Stimulated activated naive CD4-positive, alpha-beta T cell (primary cell): ENCODE data around the gene SNRNP25.
"Not testable (repeated sequence)": the region's sequence is repeated elsewhere in the genome, so short reads cannot be mapped to it uniquely, and the experiment has no call there.

Experiments
- DNase-seq, 6 experiments: peaks; one replicate each; lab custom pipeline; 2025; lab: John Stamatoyannopoulos, UW

Gene SNRNP25

DNA sequence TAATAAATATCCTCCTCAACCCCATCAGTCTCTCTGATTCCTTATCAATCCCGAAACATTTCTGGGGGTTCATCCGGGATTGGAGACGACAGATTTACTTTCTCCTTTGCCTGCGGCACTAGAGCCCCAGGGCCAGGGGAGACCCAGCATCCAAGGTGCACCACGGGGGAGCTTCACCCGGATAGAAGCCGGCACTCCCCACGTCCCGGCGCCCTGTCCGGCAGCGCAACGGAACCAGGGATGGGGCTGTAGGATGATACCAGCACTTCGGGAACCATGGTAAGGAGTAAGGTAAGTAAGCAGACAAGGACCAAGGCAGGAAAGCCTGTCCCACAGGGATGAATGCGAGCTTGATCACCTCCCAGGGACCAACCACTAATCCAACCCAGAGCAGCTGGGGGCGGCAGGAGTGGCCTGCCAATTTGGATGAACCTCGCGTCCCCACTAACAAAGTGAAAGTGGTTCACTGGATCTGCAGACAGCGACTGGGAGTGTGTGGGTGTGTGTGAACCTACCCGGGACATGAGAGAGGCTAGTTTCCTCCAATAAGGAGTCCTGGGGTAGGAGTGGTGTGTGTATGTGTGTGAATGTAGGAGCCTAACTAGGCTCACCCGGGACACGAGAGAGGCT lies 12.1 kb upstream of the SNRNP25 start:
- DNase-seq, result no peak

DNA sequence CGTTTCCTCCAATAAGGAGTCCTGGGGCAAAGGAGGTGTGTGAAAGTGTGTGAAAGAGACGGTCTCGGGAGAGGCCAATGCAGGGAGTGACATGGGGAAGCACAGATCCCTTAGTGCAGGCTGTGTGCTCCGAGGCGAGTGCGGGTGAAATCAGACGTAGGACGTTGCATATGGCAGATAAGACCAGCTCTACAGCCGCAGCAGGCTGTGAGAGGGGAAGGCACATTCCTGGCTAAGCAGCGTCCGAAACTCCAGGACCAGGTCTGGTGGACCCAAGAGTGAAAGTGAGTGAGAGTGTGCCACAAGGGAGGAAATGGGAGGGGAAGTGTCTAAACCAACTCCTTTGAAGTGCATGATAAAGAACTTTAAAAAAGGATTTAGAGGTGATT lies 11.6 kb upstream of the SNRNP25 start:
- no peak for DNase-seq

DNA sequence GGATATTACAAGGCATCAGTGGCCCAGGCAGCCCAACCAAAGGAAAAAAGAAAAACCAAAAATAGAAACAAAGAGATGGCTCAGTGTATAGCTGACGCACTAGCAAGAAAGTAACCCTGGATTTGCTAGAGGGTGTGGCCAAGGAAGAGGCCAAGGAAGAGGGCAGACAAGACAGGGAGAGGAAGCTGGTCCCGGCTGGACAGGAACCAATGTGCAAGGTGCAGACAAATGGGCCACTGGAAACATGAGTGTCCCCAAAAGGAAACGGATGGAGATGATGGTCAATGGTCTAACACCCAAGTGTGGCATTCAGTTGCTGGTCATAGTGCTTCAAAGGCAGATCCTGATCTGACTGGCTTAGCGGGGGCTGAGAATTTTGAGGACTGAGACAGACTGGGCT lies 10.9 kb upstream of the SNRNP25 start:
- no peak for DNase-seq

DNA sequence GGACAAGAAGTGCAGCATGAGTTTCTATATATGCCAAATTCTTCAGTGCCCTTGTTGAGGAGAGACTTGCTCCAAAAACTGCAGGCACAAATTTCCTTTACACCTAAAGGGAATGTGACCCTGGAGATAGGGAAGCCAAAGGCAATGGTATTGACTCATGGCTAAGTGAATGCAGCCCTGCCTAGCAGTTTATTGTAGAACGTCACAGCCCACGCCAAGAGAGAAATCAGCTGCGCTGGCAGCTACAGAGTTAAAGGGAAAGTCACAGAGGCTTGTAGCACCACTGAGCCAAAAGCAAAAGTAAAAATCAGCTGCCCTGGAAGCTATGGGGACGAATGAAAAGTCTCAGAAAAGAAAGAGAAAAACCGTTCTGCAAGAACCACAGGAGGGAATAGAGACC lies 10.3 kb upstream of the SNRNP25 start:
- no peak for DNase-seq

DNA sequence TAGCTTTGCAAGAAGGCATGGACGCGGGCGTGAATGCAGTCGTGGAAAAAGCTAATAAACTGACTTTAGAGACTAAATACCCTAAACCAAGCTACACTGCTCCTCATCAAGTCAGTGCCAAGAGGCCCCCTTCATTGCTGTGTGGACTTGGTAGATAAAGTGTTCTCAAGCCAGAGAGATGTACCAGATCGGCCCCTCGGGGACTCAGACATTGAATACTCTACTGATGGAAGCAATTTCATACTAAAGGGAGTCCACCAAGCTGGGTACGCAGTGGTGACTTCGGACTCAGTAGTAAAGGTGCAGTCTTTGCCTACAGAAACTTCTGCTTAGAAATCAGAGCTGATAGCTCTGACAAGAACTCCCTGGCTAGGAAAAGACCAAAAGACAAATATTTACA lies 9.0 kb upstream of the SNRNP25 start:
- no peak for DNase-seq

DNA sequence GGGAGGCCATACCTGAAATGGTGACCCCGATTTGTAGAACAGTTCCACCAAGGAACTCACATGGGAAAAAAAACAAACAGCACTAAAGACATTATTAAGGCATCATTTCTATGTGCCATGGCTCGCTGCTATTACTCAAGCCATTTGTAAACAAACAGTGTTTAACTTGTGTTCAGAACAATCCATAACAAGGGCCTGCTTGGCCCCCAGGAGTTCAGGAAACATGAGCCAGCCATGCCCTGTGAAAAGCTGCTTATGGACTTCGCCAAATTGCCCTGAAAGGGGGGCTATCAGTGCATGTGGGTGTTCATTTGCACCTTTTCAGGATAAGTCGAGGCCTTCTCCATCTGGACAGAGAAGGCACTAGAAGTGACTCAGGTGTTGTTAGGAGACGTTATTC lies 8.2 kb upstream of the SNRNP25 start:
- DNase-seq, result no peak

DNA sequence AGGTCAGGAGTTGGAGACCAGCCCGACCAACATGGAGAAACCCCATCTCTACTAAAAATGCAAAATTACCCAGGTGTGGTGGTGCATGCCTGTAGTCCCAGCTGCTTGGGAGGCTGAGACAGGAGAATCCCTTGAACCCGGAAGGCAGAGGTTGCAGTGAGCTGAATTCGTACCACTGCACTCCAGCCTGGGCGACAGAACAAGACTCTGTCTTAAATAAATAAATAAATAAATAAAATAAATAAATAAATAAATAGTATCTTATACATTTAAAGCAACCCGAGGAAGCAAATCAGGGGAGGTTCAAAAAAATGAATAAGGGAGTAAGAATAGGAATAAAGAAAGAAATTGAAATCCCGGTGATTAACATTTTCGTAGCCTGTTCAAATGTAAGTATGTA lies 7.1 kb upstream of the SNRNP25 start:
- not testable (repeated sequence) for DNase-seq

DNA sequence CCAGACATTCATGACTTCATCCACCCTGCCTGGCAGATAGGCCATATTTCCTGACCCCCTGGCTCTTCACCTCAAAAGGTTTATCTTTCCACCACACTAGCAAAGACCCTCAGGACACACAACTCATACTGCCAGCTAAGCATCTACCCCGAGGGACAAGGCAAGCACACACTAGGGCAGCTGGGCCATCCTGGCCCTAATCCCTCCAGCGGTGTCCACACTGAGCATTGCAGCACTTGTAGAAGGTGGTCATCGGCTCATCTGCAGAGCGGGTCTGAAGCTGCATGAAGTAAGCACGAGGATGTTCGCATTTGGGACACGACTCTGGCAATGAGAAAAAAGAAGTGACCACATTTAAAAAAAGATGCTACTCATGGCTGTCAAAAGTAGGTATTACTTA lies 6.4 kb upstream of the SNRNP25 start:
- DNase-seq, result no peak

DNA sequence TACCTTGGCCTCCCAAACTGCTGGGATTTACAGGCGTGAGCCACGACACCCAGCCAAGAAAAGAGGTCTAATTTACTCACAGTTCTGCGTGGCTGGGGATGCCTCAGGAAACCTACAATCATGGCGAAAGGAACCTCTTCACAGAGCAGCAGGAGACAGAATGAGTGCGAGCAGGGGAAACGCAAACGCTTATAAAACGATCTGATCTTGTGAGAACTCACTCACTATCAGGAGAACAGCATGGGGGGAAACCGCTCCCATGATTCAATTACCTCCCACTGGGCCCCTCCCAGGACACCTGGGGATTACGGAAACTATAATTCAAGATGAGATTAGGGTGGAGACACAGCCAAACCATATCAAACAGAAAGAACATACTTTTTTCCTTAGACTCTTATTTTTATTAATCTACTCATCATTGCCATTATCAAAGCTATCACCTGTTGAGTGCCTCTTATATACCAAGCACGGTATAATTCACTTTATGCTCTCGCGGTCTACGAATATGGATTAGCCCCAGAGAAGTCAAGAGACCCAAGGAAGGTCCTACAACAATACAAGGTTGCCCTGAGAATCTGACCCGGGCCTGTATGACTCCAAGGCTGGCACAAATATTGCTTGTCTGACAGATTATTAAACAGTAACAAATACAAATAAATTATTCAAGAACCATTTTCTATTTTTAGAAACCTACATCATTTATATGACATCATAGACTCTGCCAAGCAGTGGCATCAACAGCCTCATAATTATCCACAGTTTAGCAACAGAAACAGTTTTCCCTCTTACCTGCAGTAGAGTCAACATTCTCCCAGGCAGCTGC lies 2.6 kb upstream of the SNRNP25 start:
- no peak for DNase-seq

DNA sequence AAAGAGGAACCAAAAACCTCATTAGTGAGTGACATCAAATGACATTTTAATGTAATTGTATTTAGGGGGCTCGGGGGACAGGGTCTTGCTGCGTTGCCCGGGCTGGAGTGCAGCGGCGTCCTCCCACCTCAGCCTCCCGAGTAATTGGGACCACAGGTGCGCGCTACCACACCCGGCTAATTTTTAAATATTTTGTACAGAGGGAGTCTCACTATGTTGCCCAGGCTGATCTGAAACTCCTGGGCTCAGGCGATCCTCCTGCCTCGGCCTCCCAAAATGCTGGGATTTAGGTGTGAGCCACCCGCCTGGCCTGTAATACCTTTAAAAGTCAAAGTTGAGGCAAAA lies 581 bp downstream of the SNRNP25 start:
- no peak for DNase-seq

DNA sequence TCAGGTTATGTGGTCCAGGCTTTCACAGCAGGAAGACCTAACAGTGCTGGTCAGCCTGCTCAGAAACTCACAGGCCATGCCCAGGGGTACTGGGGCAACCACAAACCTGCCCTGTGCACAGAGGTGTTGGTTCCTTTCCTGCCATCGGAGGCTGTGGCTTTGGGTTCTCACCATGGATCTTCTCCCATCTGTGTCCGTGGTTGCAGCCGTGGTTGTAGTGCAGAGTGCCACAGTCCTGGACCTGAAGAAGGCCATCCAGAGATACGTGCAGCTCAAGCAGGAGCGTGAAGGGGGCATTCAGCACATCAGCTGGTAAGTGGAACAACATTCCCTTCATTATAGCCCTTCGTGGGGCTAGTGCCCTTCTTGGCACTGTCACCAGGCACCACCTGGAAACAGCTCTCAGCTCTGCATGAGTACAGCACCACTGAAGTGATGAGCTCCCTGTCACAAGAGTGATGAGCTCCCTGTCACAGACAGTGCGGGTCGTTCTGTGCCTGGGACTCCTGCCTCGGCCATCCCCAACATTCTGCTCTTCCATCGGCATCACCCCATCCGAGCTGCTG lies 2.0 kb downstream of the SNRNP25 start:
- no peak for DNase-seq

DNA sequence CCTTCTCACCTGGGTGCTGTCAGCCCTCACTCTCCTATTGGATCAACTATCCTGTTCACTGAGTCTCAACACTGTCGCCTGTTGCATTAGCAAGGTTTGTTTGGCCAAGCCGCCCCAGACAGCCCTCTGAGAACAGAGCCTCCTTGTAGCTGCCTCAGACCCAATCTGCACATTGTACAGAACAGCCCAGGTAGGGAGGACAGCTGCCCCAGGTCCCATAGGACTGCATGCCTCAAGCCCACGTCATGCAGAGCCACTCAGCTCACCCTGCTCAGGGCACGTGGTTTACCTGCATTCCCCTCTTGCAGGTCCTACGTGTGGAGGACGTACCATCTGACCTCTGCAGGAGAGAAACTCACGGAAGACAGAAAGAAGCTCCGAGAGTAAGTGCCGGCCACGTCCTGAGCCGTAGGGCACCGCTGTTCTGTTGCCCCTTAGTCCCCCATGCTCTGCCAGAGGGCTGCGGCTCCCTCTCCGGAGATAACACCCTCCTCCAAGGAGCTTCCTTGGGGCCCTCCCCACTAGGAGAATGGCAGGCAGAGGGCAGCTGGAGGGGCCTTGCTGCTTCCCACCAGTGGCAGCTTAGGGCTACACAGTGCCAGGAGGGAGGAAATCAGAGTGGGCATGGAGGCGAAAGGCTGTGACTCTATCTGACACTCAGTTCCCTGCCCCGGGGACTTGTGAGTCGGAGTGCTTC lies 2.8 kb downstream of the SNRNP25 start:
- DNase-seq, result no peak

DNA sequence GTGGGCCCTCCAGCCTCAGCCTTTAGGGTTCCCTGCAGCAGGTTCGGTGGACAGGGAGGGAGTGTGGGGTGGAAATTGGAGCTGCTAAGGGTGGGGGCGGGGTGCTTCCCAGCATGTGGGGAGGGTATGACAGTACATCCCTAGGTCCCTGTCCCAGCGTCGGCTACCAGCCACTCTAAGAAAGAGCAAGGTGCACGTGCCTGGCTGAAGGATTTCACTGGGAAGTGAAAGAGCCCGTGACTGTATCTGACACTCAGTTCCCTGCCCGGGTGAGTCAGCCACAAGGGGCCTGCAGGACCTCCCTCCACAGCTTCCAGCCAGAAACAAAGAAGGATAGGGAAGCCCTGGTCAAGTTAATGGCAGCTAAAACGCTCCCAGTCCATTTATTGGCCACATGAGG lies 4.1 kb downstream of the SNRNP25 start:
- DNase-seq, result no peak

DNA sequence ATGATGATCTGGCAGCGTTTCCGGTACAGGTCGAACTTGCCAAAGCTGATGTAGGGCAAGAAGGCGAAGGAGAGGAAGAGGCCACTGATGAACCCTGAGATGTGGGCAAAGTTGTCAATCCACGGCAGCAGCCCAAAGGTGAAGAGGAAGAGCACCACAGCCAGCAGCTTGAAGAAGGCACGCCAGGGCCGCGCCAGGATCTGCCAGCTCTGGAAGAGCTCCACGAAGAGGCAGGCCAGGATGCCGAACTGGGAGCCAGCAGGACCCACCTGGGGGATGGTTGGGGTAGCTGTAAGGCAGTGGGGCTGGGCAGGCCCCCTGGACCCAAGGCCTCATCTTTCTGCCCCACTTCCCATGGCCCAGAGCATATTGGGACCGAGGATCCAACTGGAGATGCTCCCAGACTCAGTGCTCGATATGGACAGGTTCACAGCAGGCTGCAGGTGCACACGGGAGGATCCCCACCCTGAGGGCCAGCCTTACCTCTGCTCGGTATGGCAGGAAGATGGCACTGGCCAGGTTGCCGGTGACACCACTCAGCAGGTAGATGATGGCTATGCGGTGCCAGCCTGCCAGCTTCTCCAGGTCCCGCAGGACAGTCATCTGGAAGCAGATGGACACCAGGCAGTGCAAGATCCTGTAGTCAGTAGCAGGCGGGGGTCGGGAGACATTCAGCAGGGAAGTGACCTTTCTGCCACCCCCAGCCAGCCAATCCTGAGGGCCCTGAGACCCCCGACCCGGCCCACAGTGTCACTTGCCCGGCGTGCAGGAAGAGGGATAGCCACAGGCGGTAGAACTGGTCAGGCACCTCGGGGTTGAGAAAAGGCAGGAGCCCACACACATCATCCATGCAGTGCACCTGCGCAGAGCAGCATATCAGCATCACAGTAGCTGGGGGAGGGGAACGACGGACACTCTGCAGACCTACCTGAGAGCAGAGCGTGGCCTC lies 5.1 kb downstream of the SNRNP25 start:
- DNase-seq, result no peak

DNA sequence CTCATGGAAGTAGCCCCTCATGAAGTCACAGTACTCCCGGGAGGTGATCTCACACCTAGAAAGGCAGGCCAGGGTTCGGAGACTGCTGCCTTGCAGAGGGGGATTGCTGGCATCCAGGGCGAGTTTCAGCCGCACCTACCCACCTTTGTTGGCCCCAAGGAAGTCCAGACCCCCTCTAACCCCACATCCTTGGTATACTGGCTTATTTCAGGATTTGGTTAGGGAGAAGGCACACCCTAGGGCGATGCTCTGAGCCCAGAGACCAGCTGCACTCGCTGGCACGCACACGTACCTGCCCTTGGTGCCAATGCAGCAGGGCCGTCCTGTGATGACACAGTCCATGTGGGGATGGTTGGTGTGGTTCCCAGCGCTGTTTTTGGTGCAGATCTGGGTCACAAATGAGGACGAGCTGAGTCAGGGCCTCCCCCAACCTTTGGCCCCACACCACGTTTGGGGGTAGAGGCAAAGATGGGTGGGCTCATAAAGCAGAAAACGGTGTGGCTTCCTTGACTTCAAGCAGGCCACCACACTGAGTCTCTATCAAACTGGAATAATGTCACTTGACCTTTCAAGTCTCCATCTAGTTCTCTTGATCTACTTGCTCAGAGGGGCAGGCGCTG lies 5.9 kb downstream of the SNRNP25 start:
- DNase-seq, result no peak

DNA sequence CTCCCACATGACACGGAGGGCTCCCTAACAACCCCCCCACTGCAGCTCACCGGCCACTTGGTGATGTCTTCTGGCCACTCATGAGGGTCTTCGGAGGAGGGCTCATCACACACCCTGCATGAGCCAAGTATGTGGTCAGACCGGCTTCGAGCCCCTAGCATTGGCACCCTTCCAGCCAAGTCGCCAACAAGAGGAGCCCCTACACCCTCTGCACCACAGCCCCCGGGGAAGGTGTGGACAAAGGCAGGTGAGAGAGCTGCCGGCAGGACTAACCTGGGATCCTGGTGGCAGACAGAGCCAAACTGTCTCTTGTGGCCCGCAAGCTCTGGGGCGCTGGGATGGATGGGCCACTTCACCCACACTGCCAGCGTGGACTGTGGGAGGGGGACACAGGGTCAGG lies 6.5 kb downstream of the SNRNP25 start:
- DNase-seq, result no peak

DNA sequence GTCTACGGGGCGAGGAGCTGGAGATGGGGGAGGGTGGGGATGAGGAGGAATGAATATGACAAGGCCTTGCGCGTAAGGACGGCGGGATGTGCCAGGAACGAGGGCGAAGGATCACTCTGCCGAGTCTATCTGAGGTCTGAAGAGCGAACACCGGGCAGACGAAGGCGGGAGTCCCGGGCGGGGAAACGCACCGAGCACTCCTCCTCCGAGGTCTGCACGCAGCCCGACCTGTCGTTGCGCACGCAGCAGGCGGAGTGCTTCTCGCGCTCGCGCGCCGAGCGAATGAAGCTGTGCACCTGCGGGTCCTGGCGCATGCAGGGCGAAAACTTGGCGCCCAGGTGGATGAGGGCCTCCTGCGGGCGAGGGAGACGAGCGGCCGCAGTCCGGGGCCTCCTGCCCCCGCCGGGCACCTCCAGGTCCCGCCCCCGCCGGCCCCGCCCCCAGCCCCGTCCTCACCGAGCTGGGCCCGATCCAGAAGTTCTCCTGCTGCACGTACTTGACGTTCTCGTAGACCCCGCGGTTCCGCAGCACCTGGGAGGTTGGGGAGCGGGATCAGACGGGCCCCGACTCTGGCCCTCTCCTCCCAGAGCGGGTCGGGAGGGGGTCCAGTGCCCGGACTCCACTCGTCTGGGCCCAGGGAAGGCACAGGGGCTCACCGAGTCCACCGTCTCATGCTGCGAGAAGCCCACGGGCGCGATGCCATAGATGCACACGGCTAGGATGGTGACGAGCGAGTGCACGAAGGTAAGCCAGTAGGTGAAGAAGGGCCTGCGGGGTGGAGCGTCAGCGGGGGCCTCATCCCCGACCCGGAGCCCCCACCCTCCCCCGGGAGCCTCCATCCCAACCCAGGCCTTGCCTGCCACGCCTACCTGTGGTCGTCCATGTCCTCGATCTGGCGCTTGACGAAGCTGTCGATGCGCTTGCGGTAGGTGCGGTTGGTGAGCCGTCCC lies 7.6 kb downstream of the SNRNP25 start:
- no peak for DNase-seq

DNA sequence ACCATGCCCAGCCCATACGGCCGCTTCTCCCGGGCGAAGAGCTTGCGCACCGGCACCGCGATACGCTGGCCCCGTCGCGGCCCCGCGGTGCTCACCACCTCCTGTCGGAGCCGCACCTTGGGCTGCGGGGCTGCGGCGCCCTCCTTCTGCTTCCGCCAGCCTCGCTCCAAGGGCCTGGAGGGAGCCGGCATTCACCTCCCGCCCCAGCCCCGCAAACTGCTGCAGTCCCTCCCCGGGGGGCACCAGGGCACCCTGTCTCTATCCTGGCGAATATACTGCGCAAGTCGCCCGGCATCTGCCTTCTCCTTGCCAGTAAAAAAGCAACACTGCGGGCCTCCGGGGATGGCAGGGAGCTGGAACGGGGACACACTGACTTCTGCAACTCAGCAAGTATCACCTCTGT lies 8.3 kb downstream of the SNRNP25 start:
- DNase-seq, result no peak

DNA sequence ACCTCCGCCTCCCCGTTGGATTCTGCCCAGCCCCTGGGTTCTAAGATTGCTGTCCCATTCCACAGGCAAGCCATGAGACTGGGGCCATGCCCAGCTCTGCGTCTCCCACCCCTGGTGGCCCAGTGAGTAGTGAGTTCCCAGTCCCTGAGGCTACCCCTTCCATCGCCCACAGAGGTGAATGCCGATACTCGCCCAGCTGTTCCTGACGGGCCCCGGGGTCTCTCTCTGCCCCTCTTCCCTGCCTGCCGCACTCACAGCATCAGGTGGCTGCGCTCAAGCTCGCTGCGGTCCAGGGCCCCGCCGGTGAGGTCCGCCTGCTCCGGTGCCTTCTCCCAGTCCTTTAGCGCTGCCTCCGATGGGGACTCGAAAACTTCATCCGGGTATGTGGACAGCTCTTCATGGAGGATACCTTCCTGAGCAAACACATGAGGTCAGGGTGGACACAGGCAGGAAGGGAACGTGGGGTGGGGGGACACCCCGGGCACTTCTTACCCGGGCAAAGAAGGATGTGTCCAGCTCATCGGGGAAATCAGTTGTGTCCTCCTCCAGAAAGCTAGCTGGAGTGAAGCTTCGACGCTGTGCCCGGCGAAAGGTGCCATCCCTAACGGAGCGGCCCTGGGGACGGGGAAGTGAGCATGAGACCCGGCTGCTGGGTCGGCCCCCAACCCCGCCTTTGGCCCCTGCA lies 8.8 kb downstream of the SNRNP25 start:
- no peak for DNase-seq

DNA sequence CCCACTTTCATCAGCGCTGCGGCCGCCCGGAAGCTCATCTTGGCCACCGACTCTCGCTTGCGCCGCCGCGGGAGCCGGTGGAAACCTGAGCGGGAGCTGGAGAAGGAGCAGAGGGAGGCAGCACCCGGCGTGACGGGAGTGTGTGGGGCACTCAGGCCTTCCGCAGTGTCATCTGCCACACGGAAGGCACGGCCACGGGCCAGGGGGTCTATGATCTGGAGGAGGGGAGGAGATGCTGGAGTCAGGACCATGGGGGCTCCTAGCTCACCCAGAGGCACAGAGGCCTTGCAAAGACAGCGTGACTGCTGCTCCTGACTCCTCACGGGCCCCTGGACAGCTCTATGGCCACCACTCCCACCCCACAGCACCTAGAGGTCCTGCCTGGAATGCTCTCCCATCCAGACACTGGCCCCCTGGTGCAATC lies 9.4 kb downstream of the SNRNP25 start:
- DNase-seq, result no peak
